Stimulated activated CD8-positive, alpha-beta memory T cell treated with anti-CD3 and anti-CD28 coated beads, Interleukin-2, amount 100 ng/mL, for 48 hours (primary cell): Measurements from ENCODE around the gene ELANE.

Experiments
- DNase-seq, 2 donors: peaks; one replicate each; pipeline ENCODE4 v3.0.0-alpha.2; 2020; ENCODE audit warnings: low read depth in 2 of 2

Gene ELANE

DNA sequence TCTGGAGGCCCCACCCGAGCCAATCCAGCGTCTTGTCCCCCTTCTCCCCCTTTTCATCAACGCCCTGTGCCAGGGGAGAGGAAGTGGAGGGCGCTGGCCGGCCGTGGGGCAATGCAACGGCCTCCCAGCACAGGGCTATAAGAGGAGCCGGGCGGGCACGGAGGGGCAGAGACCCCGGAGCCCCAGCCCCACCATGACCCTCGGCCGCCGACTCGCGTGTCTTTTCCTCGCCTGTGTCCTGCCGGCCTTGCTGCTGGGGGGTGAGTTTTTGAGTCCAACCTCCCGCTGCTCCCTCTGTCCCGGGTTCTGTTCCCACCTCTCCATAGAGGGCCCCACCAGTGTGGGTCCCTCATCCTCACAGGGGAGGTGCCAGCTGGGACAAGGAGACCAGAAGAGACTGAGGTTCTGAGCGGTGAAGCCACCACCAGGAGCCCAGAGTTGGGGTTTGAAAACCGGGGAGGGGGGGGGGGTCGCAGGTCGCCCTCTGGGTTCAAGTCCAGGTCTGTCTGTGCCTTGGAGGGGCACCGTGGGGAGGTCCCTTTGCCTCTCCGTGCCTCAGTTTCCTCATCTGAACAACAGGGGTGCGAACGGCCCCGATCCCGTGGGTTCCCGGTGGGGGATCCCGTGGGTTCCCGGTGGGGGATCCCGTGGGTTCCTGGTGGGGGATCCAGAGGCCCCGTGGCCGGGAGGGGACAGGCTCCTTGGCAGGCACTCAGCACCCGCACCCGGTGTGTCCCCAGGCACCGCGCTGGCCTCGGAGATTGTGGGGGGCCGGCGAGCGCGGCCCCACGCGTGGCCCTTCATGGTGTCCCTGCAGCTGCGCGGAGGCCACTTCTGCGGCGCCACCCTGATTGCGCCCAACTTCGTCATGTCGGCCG lies at the start of gene ELANE:
TSS of gene ELANE (plus strand) at position 168 of the 878 bp plus-strand sequence. CDS start at position 194, 26 bp downstream.
- DNase-seq = no peak

DNA sequence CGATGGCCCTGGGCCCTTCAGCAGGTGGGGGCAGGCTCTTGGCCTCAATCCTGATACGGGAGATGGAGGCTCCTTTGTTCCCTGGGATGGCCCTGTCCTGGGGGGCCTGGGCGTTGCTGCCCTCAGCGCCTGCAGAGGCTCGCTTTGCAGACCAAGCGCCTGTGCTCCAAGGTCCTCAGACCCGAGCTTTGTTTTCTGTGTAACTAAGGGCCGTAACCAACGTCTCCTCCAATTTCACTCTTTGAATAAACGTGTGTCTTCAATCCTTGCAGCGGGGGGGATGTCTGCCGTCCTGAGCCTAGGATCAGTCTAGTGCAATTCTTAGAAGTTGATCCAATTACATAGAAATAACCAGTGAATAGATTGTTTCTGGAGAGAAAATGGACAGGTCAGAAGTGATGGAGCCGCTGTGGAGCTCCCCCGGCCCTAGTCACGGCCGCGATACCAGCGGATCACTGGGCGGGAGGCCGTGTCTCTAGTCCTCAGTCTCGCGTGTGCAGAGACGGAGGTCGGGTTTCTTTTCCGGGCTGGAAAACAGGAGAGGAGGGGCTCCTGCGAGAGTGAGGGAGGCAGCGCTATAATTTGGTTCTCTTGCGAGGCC lies 49.5 kb upstream of the ELANE start:
- DNase-seq = no peak

DNA sequence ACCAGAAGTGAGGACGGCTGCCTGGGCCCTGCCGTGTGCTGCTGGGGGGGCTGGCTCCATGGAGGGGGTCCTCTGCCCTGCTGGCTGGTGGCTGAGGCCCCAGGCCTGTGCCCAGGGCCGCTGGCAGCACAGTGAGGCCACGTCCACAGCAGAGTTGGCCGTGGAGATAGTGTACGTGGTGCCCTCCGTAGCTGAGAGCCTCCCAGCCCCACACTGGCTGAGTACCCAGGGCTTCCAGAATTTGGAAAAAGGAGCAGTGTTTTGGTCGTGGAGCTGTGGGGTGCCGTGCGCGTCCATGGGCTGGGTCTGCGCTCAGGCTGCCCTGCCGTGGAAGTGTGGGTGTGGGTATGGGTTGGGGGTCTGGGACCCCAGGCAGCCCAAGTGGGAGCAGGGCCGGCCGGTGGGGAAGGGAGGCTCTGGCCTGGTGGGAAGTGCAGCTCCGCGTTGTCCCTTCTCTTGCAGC lies 49.0 kb upstream of the ELANE start:
- no peak for DNase-seq

DNA sequence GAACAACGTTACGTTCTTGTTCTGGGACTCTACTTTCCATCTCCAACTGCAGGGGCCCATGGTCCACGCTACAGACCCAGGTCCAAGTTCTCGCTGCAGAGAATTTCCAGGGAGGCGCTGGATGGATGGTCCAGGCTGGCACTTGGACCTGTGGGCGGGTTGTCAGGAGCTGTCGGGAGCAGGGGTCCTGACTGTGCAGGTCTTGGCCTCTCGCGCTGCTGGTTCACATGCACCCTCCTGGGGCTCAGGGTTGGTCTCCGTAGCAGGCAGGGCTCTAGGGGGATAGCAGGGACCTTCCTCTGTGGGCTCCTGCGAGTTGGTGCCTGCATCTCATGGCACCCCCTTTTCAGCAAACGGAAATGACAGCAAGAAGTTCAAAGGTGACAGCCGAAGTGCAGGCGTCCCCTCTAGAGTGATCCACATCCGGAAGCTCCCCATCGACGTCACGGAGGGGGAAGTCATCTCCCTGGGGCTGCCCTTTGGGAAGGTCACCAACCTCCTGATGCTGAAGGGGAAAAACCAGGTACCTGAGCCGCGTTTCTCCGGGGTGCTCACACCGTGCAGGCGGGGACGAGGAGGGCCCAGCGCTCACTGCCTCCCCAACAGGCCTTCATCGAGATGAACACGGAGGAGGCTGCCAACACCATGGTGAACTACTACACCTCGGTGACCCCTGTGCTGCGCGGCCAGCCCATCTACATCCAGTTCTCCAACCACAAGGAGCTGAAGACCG lies 48.3 kb upstream of the ELANE start:
- DNase-seq = no peak

- no peak for DNase-seq
Observed at GRCh38 chr19:804419-805165, 47.5 kb upstream of the ELANE start.

GRCh38 chr19:805166-805551 lies 46.9 kb upstream of the ELANE start:
- no peak for DNase-seq

DNA sequence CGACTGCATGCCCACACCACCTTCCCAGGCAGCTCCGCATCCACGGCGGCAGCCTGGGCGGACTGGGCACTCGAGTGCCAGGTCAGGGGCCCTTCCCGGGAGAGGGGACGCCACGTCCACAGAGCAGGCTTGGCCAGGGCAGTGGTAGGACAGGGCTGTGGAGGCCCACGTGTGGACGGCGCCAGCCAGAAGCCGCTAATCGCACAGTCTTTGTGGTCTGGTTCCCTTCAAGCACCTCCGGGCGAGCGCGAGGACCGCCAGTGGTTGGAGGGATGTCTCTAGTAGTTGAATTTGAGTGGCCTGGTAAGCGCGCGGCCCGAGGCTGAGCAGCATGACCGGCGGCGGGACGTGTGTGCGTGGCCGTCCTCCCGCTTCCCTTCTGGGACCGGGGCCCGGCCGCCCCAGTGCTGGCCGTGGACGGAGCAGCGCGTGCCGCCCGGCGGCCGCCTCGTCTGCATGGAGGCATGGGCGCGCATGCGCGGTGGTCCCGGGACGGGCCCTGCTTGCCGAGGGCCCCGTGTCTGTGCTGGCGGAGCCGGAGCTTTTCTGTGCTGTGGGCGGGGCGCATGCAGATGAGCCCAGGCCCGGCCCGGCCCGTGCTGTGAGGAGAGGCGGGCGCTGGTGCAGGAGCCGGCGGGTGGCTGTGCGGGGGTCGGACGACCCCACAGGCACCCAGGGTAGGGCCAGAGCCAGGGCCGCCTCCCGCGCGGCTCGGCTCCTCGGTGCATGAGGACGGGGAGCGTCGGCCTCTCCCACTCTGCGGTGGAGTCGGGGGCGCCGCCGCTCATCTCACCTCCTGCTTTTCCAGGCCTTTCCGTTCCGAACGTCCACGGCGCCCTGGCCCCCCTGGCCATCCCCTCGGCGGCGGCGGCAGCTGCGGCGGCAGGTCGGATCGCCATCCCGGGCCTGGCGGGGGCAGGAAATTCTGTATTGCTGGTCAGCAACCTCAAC lies 46.2 kb upstream of the ELANE start:
- DNase-seq = no peak

- no peak for DNase-seq
Observed at GRCh38 chr19:806815-807421, 45.2 kb upstream of the ELANE start.

DNA sequence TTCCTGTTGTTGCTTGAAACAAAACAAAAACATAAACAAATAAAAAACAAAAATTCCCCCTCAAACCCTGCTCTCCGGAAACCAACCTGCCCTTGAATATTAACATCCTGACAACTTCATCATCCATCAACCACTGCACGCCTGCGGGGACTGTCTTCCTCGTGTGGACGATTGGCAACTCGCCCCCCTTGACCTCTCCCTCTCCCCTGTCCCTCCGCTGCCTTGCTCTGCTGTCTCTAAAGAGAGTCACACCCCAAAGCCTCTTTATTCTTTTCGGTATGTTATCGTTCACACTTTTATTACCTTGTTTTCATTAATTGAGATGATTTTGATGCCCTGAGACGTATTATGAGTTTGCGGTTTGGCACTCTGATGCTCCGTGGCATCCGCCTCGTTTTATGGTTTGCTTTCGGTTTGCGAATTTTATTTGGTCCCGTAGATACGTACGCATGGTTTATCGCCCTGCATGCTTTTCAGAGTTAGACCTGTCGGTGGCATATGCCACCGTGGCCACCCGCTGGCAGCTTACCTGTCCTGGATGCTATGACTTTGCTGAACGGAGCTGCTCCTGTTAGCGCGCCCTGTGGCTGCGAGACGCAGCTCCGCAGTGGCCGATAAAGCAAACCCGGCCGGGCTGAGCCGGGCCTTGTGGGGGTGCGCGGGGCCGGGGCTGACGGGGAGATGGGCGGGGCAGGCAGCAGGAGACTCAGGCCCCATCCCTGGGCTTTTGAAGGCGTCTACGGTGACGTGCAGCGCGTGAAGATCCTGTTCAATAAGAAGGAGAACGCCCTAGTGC lies 44.3 kb upstream of the ELANE start:
- DNase-seq = no peak

DNA sequence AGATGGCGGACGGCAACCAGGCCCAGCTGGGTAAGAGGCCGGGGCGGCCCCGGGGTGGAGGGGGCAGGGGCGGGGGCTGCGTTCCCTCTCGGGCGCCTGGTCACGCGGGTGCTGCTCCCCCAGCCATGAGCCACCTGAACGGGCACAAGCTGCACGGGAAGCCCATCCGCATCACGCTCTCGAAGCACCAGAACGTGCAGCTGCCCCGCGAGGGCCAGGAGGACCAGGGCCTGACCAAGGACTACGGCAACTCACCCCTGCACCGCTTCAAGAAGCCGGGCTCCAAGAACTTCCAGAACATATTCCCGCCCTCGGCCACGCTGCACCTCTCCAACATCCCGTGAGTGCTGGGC lies 43.7 kb upstream of the ELANE start:
- no peak for DNase-seq

GRCh38 chr19:810077-810855 lies 41.8 kb upstream of the ELANE start:
- no peak for DNase-seq

DNA sequence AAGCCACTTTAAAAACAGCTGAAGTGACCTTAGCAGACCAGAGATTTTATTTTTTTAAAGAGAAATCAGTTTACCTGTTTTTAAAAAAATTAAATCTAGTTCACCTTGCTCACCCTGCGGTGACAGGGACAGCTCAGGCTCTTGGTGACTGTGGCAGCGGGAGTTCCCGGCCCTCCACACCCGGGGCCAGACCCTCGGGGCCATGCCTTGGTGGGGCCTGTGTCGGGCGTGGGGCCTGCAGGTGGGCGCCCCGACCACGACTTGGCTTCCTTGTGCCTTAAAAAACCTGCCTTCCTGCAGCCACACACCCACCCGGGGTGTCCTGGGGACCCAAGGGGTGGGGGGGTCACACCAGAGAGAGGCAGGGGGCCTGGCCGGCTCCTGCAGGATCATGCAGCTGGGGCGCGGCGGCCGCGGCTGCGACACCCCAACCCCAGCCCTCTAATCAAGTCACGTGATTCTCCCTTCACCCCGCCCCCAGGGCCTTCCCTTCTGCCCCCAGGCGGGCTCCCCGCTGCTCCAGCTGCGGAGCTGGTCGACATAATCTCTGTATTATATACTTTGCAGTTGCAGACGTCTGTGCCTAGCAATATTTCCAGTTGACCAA lies 41.1 kb upstream of the ELANE start:
- no peak for DNase-seq

DNA sequence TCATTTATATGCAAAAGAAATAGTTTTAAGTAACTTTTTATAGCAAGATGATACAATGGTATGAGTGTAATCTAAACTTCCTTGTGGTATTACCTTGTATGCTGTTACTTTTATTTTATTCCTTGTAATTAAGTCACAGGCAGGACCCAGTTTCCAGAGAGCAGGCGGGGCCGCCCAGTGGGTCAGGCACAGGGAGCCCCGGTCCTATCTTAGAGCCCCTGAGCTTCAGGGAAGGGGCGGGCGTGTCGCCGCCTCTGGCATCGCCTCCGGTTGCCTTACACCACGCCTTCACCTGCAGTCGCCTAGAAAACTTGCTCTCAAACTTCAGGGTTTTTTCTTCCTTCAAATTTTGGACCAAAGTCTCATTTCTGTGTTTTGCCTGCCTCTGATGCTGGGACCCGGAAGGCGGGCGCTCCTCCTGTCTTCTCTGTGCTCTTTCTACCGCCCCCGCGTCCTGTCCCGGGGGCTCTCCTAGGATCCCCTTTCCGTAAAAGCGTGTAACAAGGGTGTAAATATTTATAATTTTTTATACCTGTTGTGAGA lies 40.5 kb upstream of the ELANE start:
- no peak for DNase-seq

- DNase-seq = no peak
Observed at GRCh38 chr19:812049-812746, 39.9 kb upstream of the ELANE start.

DNA sequence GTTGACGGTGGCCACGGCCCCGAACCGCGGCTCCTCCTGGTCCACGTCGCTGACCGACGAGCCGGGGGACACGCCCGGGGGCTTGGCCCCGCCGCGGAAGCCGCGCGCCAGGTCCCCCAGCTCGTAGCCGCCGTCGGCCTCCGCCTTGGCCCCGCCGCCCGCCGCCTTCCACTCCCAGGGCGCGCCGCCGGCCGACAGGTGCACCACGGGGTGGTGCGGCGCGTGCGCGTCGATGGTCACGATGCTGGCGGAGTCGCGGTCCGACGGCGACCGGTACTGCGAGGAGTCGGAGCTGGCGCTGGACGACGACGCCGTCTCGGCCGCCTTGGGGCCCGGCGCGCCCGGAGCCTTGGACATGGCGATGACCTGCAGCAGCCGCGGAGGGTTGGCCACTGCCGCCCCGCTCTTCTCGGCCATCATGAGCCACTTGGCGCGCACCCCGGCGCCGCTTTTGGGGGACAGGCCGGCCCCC lies 39.3 kb upstream of the ELANE start:
- no peak for DNase-seq

- no peak for DNase-seq
Observed at GRCh38 chr19:813219-814151, 38.6 kb upstream of the ELANE start.
